ENCODE results near the gene RAB44. TPM values are rescaled to one million over a fixed set of nuclear protein-coding genes. Genes with fewer than 3 reads are reported as not detected.

Gene RAB44
- total RNA-seq, 1 donor from 2014 or later: not detected

- H2AFZ ChIP-seq (replicated peaks): no peak overlapping the region
- H3K4me2 ChIP-seq: no peak overlapping the region
- no peaks in the 10 kb centered on the region for H3F3A ChIP-seq (ENCODE audit: low read depth)
- H3K27me3 ChIP-seq: no peaks in the 10 kb centered on the region
- H3K4me1 ChIP-seq: no peaks in the 10 kb centered on the region
- H3K79me2 ChIP-seq (ENCODE audit: low read depth): no peaks in the 10 kb centered on the region
- no peak for TF ChIP-seq EZH2phosphoT487 (IDR thresholded peaks at IDR 0.05)
- no peak for TF ChIP-seq CTCF (IDR thresholded peaks at IDR 0.05)
- H3K36me3 ChIP-seq: no peaks in the 10 kb centered on the region
- H3K9me3 Mint-ChIP-seq: no peaks in the 10 kb centered on the region
- no peaks in the 10 kb centered on the region for H3K36me3 Mint-ChIP-seq
- H4K20me1 ChIP-seq (ENCODE audit: low read depth): no peaks in the 10 kb centered on the region
- H3K27ac Mint-ChIP-seq: no peak overlapping the region
- H3K9me3 ChIP-seq (ENCODE audit: low read depth): no peaks in the 10 kb centered on the region
- H3K4me1 Mint-ChIP-seq: peaks cover 15% of the 10 kb centered on the region
- no peak overlapping the region for H3K9ac ChIP-seq
- DNase-seq (ENCODE audit: low spot score): no peak
- H3K27ac ChIP-seq: no peak overlapping the region
- no peak overlapping the region for H3K4me3 ChIP-seq
- no peak overlapping the region for H3K4me3 Mint-ChIP-seq
- peaks cover 6% of the 10 kb centered on the region for H3K27me3 Mint-ChIP-seq (ENCODE audit: insufficient read depth, low read depth)
Observed at GRCh38 chr6:36734486-36735060, 36.9 kb downstream of the RAB44 start.

GRCh38 chr6:36735110-36736071, 37.8 kb downstream of the RAB44 start:
- H3K4me1 Mint-ChIP-seq: peaks cover 15% of the 10 kb centered on the region
- Histone ChIP-seq H3K27ac (no peak overlapping the region), H3K4me3 (no peak overlapping the region), H3F3A (ENCODE audit: low read depth) (no peaks in the 10 kb centered on the region), H3K27me3 (no peaks in the 10 kb centered on the region), H3K4me1 (no peaks in the 10 kb centered on the region), H4K20me1 (ENCODE audit: low read depth) (no peaks in the 10 kb centered on the region), H3K4me2 (no peak overlapping the region), H3K9ac (no peak overlapping the region), H3K9me3 (ENCODE audit: low read depth) (no peaks in the 10 kb centered on the region), H3K79me2 (ENCODE audit: low read depth) (no peaks in the 10 kb centered on the region), H2AFZ (replicated peaks) (no peak overlapping the region), H3K36me3 (no peaks in the 10 kb centered on the region)
- no peaks in the 10 kb centered on the region for H3K36me3 Mint-ChIP-seq
- no peak overlapping the region for H3K4me3 Mint-ChIP-seq
- H3K27me3 Mint-ChIP-seq (ENCODE audit: insufficient read depth, low read depth): peaks cover 11% of the 10 kb centered on the region
- no peak for TF ChIP-seq EZH2 (IDR thresholded peaks at IDR 0.05)
- TF ChIP-seq CTCF (IDR thresholded peaks at IDR 0.05): no peak
- no peak for TF ChIP-seq EZH2phosphoT487 (IDR thresholded peaks at IDR 0.05)
- no peaks in the 10 kb centered on the region for H3K9me3 Mint-ChIP-seq
- H3K27ac Mint-ChIP-seq: no peak overlapping the region
- no peak for DNase-seq (ENCODE audit: low spot score)

GRCh38 chr6:36737043-36737785, 39.6 kb downstream of the RAB44 start:
- Histone ChIP-seq H4K20me1 (ENCODE audit: low read depth) (no peaks in the 10 kb centered on the region), H3K4me1 (no peaks in the 10 kb centered on the region), H3K9ac (no peak overlapping the region), H3K36me3 (no peaks in the 10 kb centered on the region), H3K27ac (no peak overlapping the region), H3K9me3 (ENCODE audit: low read depth) (no peaks in the 10 kb centered on the region), H2AFZ (replicated peaks) (no peak overlapping the region), H3F3A (ENCODE audit: low read depth) (no peaks in the 10 kb centered on the region), H3K27me3 (no peaks in the 10 kb centered on the region), H3K4me2 (no peak overlapping the region), H3K79me2 (ENCODE audit: low read depth) (no peaks in the 10 kb centered on the region), H3K4me3 (no peak overlapping the region)
- no peak for TF ChIP-seq EZH2 (IDR thresholded peaks at IDR 0.05)
- TF ChIP-seq EZH2phosphoT487 (IDR thresholded peaks at IDR 0.05): no peak
- TF ChIP-seq CTCF (IDR thresholded peaks at IDR 0.05): no peak
- DNase-seq (ENCODE audit: low spot score): no peak
- H3K27me3 Mint-ChIP-seq (ENCODE audit: insufficient read depth, low read depth): peaks cover 12% of the 10 kb centered on the region
- H3K9me3 Mint-ChIP-seq: no peaks in the 10 kb centered on the region
- no peak overlapping the region for H3K4me3 Mint-ChIP-seq
- no peak overlapping the region for H3K27ac Mint-ChIP-seq
- peaks cover 15% of the 10 kb centered on the region for H3K4me1 Mint-ChIP-seq
- H3K36me3 Mint-ChIP-seq: no peaks in the 10 kb centered on the region
